Measurements from ENCODE around the gene KREMEN1.

Gene KREMEN1

GRCh38 chr22:29071261-29072045 lies 1.4 kb upstream of the KREMEN1 start:
- Histone ChIP-seq H3K27me3 (ENCODE audit: control insufficient read depth, insufficient read depth, low read length) (peaks cover 49% of the 10 kb centered on the region), H3K4me1 (ENCODE audit: control insufficient read depth, insufficient read depth, low read length) (peaks cover 7% of the 10 kb centered on the region), H3K4me3 (ENCODE audit: low read depth, low read length) (peak overlapping the region; percentile 53), H3K9ac (ENCODE audit: low read depth, low read length) (no peak overlapping the region), H3K36me3 (ENCODE audit: control insufficient read depth, insufficient read depth, low read length) (no peaks in the 10 kb centered on the region), H3K9me3 (ENCODE audit: control insufficient read depth, insufficient read depth, low read length) (no peaks in the 10 kb centered on the region)

- H3K27me3 ChIP-seq (ENCODE audit: control insufficient read depth, insufficient read depth, low read length): peaks cover 49% of the 10 kb centered on the region
Observed at GRCh38 chr22:29072193-29072978, 449 bp upstream of the KREMEN1 start.

GRCh38 chr22:29073618-29074275 lies 912 bp downstream of the KREMEN1 start:
- Histone ChIP-seq H3K36me3 (ENCODE audit: control insufficient read depth, insufficient read depth, low read length) (no peaks in the 10 kb centered on the region), H3K4me3 (ENCODE audit: low read depth, low read length) (peak overlapping the region; percentile 70), H3K9me3 (ENCODE audit: control insufficient read depth, insufficient read depth, low read length) (no peaks in the 10 kb centered on the region), H3K27me3 (ENCODE audit: control insufficient read depth, insufficient read depth, low read length) (peaks cover 49% of the 10 kb centered on the region), H3K4me1 (ENCODE audit: control insufficient read depth, insufficient read depth, low read length) (peaks cover 7% of the 10 kb centered on the region), H3K9ac (ENCODE audit: low read depth, low read length) (peak overlapping the region; percentile 4)

More at GRCh38 chr22:29072193-29072978, 449 bp upstream of the KREMEN1 start:
- no peaks in the 10 kb centered on the region for H3K9me3 ChIP-seq (ENCODE audit: control insufficient read depth, insufficient read depth, low read length)
- H3K9ac ChIP-seq (ENCODE audit: low read depth, low read length): no peak overlapping the region
- H3K4me3 ChIP-seq (ENCODE audit: low read depth, low read length): peak overlapping the region; percentile 53
- peaks cover 7% of the 10 kb centered on the region for H3K4me1 ChIP-seq (ENCODE audit: control insufficient read depth, insufficient read depth, low read length)
- no peaks in the 10 kb centered on the region for H3K36me3 ChIP-seq (ENCODE audit: control insufficient read depth, insufficient read depth, low read length)

GRCh38 chr22:29074276-29074772 lies 1.5 kb downstream of the KREMEN1 start:
- Histone ChIP-seq H3K4me3 (ENCODE audit: low read depth, low read length) (peak overlapping the region; percentile 70), H3K4me1 (ENCODE audit: control insufficient read depth, insufficient read depth, low read length) (peaks cover 7% of the 10 kb centered on the region), H3K9ac (ENCODE audit: low read depth, low read length) (peak overlapping the region; percentile 4), H3K9me3 (ENCODE audit: control insufficient read depth, insufficient read depth, low read length) (no peaks in the 10 kb centered on the region), H3K27me3 (ENCODE audit: control insufficient read depth, insufficient read depth, low read length) (peaks cover 46% of the 10 kb centered on the region), H3K36me3 (ENCODE audit: control insufficient read depth, insufficient read depth, low read length) (no peaks in the 10 kb centered on the region)

GRCh38 chr22:29078036-29078868 lies 5.4 kb downstream of the KREMEN1 start:
- Histone ChIP-seq H3K27me3 (ENCODE audit: control insufficient read depth, insufficient read depth, low read length) (peaks cover 20% of the 10 kb centered on the region), H3K36me3 (ENCODE audit: control insufficient read depth, insufficient read depth, low read length) (no peaks in the 10 kb centered on the region), H3K4me1 (ENCODE audit: control insufficient read depth, insufficient read depth, low read length) (peaks cover 8% of the 10 kb centered on the region), H3K4me3 (ENCODE audit: low read depth, low read length) (no peak overlapping the region), H3K9me3 (ENCODE audit: control insufficient read depth, insufficient read depth, low read length) (no peaks in the 10 kb centered on the region), H3K9ac (ENCODE audit: low read depth, low read length) (no peak overlapping the region)

DNA sequence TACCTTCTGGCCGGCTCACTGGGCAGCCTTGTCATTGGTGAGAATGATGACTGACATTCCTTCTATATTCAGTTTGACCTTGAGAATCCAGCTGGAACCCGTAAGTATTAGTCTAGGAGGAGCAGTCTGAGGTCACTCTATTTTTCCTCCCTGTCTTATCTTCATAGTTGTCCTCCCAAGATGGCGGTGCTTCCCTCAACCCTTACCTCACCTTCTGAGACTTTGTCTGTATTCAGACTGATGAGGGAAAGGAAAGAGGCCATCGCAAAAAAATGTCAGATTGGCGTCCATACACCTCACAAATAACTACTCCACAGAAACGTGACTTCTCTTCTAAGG lies 6.0 kb downstream of the KREMEN1 start:
- Histone ChIP-seq H3K9ac (ENCODE audit: low read depth, low read length) (no peak overlapping the region), H3K4me3 (ENCODE audit: low read depth, low read length) (no peak overlapping the region)

DNA sequence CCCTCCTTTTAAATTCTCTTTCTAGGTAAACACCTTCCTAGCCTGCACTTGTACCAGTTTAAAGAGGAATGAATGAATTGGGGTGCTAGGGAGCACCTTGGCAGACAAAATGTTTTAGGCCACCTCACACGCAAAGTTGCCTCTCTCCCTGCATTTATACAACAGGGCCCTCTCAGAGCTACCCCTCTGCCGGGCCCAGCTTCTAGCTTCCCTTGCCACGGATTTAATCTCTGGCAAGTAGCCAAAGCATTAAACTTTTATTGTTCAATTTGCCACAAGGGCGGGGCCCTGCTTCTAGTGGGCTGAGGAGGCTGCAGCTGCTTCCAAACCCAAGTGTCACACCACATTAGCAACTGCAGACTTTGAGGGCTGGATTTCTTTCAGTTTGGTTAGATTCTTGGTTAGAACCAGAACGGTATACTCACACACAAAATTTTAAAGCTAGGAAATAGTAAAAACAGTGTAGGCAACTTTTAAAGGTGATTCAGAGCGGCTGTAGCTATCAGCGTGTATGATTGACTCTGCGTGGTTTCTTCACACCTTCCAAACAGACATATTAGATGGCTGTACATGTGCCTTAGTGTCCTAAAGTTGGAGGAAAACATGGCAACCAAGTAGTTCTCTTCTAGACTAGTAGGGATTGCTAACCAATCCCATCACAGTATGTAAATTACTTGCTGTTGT lies 6.5 kb downstream of the KREMEN1 start:
- Histone ChIP-seq H3K4me3 (ENCODE audit: low read depth, low read length) (no peak overlapping the region), H3K27me3 (ENCODE audit: control insufficient read depth, insufficient read depth, low read length) (peaks cover 12% of the 10 kb centered on the region), H3K9me3 (ENCODE audit: control insufficient read depth, insufficient read depth, low read length) (no peaks in the 10 kb centered on the region), H3K9ac (ENCODE audit: low read depth, low read length) (no peak overlapping the region), H3K36me3 (ENCODE audit: control insufficient read depth, insufficient read depth, low read length) (no peaks in the 10 kb centered on the region), H3K4me1 (ENCODE audit: control insufficient read depth, insufficient read depth, low read length) (peaks cover 14% of the 10 kb centered on the region)

More for the DNA sequence above, 6.0 kb downstream of the KREMEN1 start:
- peaks cover 17% of the 10 kb centered on the region for H3K27me3 ChIP-seq (ENCODE audit: control insufficient read depth, insufficient read depth, low read length)
- H3K9me3 ChIP-seq (ENCODE audit: control insufficient read depth, insufficient read depth, low read length): no peaks in the 10 kb centered on the region
- peaks cover 11% of the 10 kb centered on the region for H3K4me1 ChIP-seq (ENCODE audit: control insufficient read depth, insufficient read depth, low read length)
- no peaks in the 10 kb centered on the region for H3K36me3 ChIP-seq (ENCODE audit: control insufficient read depth, insufficient read depth, low read length)

DNA sequence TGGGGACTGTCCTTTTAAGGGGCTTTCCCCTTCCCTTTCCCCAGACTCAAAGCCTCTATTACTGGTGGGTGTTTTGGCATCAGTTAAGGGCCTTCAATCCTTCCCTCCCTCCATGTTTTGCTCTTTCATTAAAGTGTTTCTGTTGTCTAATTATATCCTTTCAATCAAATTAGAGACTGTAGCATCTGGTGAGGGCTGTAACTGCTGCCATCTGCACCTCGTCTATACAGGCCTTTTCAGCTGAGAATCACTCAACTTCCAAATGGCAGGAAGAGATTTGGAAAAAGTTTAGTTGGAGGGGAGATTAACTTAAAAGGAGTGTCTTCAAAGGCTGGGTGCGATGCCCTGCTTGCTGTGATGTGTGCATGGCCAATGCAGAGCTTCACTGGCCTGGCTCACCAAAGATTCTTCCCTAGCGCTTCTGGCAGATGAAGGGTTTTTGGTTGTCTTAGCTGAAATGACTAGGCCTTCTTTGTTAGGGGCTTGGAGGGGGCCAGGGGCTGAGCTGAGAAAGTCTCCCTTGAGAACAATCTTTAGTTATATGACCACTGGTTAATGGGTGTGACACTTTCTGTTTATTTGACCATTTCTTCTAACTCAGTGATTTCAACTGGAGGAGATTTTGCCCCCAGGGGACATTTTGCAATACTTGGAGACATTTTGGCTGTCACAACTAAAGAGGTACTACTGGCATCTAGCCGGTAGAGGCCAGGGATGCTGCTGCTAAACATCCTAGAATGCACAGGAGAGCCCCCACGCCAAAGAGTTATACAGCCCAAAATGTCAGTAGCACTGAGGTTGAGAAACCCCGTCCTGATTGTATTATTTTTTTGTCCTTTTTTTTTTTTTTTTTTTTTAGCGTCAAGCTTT lies 7.5 kb downstream of the KREMEN1 start:
- peaks cover 13% of the 10 kb centered on the region for H3K4me1 ChIP-seq (ENCODE audit: control insufficient read depth, insufficient read depth, low read length)
- H3K36me3 ChIP-seq (ENCODE audit: control insufficient read depth, insufficient read depth, low read length): no peaks in the 10 kb centered on the region
- H3K27me3 ChIP-seq (ENCODE audit: control insufficient read depth, insufficient read depth, low read length): peaks cover 2% of the 10 kb centered on the region
- no peak overlapping the region for H3K4me3 ChIP-seq (ENCODE audit: low read depth, low read length)
- H3K9ac ChIP-seq (ENCODE audit: low read depth, low read length): no peak overlapping the region
- no peaks in the 10 kb centered on the region for H3K9me3 ChIP-seq (ENCODE audit: control insufficient read depth, insufficient read depth, low read length)

DNA sequence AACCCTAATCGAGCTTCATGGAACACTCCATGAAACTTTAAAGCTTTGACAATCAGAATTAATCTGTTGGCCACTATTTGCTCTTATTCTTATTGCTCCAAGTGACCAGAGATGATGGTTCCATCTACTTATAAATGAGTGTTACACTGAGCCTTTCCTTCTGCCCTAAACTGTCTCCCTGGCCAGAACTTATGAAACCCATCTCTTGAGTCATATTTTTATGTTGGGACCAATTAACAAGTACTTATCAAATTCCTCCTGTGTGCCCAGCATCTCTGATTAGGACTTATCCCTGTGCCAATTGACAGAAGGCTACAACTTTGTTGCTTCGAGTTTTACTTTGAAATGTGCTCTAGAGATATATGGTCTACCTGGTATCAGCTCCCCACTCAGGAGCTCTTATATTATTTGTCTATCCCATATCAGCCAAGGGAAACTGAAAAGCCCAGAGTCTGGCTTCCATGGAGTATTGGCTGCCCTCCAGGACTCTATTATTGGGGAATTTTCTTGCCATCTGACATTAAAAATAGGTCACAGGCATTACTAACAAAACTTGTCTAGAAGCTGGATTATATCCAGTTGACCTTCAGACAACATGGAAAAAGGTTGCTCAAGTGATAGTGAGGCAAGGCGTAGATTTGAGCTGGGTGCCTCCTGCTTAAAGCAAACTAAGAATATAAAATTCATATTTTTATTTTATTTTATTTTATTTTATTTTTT lies 8.8 kb downstream of the KREMEN1 start:
- Histone ChIP-seq H3K9me3 (ENCODE audit: control insufficient read depth, insufficient read depth, low read length) (no peaks in the 10 kb centered on the region), H3K36me3 (ENCODE audit: control insufficient read depth, insufficient read depth, low read length) (no peaks in the 10 kb centered on the region), H3K4me3 (ENCODE audit: low read depth, low read length) (no peak overlapping the region), H3K27me3 (ENCODE audit: control insufficient read depth, insufficient read depth, low read length) (no peaks in the 10 kb centered on the region), H3K4me1 (ENCODE audit: control insufficient read depth, insufficient read depth, low read length) (peaks cover 13% of the 10 kb centered on the region), H3K9ac (ENCODE audit: low read depth, low read length) (no peak overlapping the region)

Data from iPS-15b (cell line).